ENCODE data around the gene C2orf74. TPM values are rescaled to one million over a fixed set of nuclear protein-coding genes. Genes with fewer than 3 reads are reported as not detected.
"Not testable (repeated sequence)": the region's sequence is repeated elsewhere in the genome, so short reads cannot be mapped to it uniquely, and the experiment has no call there.

Gene C2orf74
- 22.1 and 23.1 TPM in 2 replicates for polyA plus RNA-seq (2014; cell fraction: cytosol; rRNA removed)
- 13.0 and 15.6 TPM in 2 replicates for polyA plus RNA-seq (2014; cell fraction: nucleus; rRNA removed)

DNA sequence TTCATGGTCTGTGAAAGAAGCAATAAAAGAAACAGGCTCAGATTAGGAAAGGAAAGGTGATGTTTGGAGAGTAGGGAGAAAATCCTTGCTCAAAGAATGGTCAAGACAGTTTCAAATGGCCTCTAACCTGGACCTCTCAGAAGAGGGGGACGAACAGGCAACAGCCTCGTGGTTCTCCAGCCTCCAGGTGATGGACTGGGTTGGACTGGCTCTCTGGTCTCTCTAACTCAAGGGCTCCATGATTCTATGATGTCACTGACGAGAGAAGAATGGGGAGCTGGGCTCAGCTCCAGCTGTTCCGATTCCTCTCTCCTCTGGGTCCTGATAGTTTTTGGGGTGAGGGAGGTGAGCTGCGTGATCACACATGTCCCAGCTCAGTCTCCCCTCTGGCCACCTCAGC lies at the start of gene C2orf74:
Gene C2orf74 (plus strand): TSS at position 301 of the 400 bp plus-strand sequence. CDS start 327 bp downstream, outside the sequence.
- no peak for DNase-seq (ENCODE audit: low spot score)

DNA sequence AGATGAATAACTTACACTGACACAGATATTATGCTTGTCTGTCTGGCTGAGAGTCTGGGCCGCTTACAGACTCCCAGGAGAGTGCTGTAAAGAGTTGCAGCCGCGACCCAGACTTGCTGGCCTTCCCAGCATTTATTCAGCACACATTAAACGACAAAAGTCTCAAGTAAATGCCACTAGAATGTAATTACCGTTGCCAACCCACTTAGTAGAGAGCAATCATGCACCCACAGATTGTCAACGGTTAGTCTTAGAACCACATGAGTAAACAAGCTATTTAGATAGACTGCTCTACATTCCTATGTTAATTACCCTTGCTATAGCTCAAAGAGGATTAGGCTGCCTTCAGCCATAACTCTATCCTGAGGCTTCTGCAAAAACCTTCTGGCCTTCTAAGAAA lies 47.8 kb upstream of the C2orf74 start:
- no peak for DNase-seq (ENCODE audit: low spot score)

DNA sequence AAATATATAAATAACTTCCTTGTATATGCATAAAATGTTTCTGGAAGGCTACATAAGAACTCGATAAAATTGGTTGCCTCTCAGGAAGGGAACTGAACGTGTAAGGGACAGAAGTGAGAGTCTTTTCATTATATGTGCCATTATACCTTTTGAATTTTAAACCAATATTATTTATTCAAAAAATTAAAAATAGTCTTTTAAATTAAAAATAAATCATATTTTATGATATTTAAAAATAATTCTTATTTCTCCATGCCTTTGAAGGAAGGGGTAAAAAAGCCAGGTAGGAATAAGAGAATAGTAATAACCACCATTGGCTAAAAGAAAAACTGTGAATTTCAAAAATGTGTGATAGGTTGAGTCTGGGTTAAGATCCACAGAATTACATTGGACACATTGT lies 45.7 kb upstream of the C2orf74 start:
- DNase-seq (ENCODE audit: low spot score): no peak

DNA sequence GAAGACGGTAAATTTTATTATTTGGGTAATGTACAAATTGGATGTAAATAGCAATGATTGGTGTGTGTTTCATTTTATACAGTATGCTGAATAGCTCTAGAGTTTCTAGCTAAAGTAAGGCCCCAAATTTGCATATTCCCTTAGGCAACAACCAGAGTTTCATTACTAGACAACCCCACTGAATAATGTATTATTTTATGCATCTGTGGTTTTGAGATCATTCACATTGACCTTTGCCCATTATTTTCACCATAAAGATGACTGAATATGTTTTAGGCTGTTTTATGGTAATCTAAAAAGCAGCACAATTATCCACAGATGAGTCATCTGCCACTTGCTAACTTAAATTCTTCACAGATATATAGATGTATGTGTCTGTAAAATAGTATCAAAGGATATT lies 44.5 kb upstream of the C2orf74 start:
- no peak for DNase-seq (ENCODE audit: low spot score)

DNA sequence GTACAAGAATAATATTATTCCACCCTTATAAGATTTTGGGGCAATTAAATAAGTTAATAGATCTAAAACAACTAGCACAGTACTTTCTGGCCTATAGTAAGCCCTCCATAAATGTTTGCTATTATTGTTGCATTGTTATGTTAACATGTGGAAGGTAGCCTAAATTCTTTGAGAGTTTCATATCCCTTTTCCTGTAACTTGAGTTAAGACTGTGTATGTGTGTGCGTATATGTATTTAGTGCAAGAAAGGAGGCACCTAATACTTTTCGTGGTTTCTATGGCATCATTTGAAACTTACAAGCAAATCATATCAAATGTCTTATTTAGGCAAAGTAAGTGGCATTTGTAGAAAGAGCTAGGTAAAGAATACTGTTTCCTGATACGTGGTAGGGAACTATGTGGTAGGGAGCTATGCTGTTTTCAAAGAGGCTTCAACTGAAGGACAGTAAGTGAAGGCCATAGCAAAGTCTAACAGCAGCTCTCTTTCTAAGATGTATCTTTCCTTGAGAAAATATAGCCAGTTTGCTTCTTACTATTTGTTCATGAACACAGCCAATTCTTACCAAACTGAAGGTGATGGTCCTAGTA lies 36.8 kb upstream of the C2orf74 start:
- no peak for DNase-seq (ENCODE audit: low spot score)

DNA sequence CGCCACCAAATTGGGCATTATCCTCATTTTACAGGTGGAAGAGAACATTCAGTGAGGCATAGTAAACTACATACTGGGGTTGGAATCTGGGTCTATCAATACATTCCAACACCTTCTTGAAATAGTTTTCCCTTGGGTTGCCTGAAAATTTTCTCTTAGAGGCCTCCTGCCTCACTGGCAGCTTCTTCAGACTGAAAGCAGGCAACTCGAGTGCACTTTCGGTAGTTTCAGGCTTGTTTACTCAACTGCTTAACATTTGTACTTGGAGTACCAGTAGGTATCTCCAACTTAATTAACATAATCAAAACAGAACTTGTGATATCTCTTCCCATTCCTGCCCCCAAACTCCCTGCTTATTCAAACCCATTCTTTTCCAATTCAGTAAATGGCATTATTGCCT lies 36.2 kb upstream of the C2orf74 start:
- no peak for DNase-seq (ENCODE audit: low spot score)

DNA sequence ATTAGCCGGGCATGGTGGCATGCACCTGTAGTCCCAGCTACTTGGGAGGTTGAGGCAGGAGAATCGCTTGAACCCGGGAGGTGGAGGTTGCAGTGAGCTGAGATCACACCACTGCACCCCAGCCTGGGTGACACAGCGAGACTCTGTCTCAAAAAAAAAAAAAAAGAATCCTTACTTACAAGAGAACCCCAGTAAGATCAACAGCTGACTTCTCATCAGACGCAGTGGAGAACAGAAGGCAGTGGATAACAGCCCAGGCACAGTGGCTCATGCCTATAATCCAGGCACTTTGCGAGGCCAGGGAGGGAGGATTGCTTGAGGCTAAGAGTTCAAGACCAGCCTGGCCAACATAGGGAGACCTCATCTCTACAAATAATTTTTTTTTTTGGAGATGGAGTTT lies 33.9 kb upstream of the C2orf74 start:
- DNase-seq (ENCODE audit: low spot score): not testable (repeated sequence)

DNA sequence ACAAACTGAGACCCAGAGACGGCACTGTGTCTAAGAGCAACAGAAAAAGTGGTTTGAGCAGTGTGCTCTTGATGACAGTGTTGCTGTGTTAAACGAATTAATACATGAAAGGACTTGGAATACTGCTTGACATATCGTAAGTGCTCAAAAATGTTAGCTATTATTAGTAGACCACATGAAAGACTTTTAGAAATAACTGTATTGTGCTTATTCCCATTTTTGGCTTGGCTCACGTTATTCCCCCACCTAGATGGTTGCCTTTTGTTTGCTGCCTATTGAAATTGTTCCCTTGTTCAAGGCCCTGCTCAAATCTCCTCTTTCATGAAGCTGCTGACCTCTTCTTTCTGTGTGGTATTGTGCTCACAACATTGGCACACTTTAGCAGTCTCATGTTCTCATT lies 27.8 kb upstream of the C2orf74 start:
- no peak for DNase-seq (ENCODE audit: low spot score)

DNA sequence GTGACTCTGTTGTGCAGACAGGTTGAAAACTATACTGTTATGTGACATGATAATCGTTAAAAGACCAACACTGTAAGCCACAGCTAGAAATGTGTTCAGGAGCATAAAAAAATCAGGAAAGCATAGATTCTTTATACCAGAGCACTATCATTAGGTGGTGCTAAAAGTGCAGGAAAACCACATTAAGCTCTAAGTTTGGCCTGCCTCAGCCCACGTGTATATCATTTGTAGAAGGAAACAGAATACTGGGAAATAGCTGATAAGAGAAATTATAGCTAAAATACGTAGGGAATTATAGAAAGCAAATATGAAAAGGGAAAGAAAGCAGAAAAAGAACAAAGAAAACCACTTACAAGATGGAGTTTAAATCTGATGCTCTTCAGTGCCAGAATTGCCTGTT lies 26.5 kb upstream of the C2orf74 start:
- peak; percentile 34 for DNase-seq (ENCODE audit: low spot score)

DNA sequence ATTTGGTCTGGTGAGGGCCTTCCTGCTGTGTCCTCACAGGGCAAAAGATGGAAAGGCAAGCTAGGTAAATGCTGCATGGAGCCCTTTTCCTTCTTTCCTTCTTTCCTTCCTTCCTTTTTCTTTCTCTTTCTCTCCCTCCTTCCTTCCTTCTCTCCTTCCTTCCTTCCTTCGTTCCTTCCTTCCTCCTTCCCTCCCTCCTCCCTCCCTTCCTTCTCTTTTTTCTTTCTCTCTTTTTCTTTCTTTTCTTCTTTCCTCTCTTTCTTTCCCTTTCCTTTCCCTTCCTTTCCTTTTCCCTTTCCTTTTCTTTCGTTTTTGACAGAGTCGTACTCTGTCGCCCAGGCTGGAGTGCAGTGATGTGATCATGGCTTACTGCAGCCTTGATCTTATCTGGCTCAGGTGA lies 23.1 kb upstream of the C2orf74 start:
- DNase-seq (ENCODE audit: low spot score): no peak

DNA sequence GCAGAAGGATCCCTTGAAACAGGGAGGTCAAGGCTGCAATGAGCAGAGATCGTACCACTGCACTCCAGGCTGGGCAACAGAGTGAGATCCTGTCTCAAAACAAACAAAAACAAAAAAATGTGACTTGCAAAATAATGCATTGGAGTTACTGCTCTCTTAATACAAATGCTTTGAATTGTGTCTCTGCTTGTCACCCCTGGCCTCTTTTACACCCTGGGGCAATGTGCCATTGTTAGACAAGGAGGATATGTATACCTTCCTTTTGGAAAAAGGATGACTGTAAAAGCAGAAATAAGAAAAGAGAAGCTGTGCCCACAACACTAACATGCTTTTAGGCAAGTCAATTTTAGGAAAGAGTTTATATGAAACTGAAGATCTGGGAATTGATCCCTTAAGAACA lies 20.8 kb upstream of the C2orf74 start:
- DNase-seq (ENCODE audit: low spot score): no peak

DNA sequence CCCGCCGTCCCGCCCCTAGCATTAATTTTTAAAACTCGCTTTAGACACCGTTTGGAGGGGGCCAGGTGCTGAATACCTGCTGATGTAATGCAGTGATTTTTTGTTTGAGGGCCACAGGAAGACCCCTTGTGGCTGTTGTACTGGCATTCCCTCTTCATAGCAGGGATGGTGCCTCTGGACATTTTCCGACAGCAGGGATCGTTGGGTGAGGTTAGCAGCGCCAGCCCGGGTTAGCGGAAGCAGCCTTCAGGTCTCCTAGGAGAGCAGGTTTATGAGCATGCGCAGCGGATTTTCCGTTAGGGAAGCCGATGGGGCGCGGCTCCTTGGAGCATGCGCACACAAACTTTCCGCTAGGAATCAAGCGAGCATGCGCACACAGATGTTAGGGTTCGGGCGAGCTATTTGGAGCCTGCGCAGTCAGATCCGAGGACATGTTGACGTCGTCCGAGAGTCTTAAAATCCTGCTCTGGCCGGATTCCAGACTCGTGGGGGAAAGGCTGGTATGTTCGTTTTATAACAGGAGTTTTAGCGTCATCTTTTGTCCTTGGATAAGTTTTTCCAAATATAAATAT lies 17.2 kb upstream of the C2orf74 start:
- DNase-seq (ENCODE audit: low spot score): peak; percentile 98

DNA sequence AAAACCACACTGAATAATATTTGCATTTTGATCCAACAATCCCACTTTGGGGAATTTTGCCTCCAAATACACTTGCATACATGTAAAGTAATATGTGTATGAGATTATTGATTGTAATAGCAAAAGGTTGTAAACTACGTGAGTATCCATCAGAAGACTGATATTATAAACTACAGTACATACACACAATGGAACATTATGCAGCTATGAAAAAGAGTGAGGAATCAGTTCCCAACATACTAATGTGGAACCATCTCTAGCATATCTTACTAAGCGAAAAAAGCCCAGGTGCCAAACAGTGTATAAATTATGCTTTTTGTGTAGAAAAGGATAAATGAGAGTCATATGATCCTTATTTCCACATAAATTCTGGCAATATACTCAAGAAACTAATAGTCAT lies 16.0 kb upstream of the C2orf74 start:
- no peak for DNase-seq (ENCODE audit: low spot score)

DNA sequence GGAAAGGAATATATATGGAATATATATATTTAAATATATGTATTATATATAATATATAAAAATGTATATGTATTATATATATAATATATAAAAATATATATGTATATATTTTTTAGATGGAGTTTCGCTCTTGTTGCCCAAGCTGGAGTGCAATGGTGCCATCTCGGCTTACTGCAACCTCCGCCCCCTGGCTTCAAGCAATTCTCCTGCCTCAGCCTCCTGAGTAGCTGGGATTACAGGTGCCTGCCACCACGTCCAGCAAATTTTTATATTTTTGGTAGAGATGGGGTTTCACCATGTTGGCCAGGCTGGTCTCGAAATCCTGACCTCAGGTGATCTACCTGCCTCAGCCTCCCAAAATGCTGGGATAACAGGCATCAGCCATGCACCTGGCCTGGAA lies 13.9 kb upstream of the C2orf74 start:
- not testable (repeated sequence) for DNase-seq (ENCODE audit: low spot score)

DNA sequence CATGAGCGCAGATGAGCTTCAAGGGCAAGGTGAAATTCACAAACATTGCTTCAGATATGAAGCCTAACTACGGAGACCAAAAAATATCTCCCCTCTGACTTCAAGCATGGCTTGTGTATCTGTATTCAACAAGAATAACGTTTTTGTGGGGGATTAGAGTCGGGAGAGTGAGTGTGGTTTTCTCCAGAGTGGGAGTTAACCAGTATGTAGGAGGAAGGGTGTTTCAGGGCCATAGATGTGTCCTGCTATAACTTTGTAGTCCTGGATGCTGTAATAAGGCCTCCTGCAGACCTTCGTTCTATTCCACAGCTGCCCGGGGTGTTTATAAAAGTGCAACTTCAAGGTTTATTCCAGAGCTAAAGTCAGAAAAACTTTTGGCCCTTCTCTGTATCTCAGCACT lies 12.9 kb upstream of the C2orf74 start:
- DNase-seq (ENCODE audit: low spot score): no peak

DNA sequence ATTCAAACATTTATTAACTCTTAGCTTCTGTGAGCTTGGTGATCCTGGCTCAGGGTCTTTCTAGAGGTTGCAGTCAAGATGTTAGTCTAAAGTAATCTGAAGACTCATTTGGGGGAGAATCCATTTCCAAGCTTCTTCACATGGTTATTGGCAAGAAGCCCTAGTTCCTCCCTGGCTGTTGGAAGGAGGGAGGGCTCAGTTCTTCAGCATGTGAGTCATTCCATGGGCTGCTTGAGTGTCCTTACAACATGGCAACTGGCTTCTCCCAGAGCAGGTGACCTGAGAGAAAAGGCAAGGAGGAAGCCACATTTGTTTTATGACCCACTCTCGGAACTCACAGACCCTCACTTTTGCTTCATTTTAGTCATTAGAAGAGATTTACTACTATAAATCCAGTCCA lies 10.6 kb upstream of the C2orf74 start:
- no peak for DNase-seq (ENCODE audit: low spot score)

DNA sequence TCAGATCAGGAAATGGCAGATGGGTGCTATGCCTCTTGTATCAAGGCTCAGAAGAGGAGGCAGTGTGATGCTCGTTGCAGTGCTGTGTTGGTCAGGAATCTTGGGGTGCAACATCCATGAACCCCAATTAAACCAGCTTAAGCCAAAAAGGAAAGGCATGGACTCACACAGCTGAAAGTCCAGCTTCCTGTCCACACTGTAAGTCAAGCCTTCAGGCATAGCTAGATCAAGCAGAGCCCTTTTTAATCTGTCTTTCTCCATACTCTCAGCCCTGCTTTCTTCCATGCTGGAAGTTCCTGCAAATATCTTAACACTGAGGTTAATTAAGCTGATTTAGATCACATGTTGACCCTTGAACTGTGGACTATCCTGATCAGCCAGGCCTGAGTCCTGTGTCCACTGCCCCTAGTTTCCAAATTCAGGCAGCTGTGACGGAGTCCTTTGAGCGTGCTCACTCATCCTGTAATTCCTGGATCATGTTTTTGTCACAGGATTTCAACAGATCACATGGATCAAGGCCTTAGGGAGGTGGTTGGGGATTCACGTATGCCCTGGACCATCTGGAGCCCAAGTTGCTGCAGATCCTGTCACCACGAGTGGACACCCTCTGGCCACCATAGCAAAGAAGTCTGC lies 4.5 kb upstream of the C2orf74 start:
- DNase-seq (ENCODE audit: low spot score): no peak

DNA sequence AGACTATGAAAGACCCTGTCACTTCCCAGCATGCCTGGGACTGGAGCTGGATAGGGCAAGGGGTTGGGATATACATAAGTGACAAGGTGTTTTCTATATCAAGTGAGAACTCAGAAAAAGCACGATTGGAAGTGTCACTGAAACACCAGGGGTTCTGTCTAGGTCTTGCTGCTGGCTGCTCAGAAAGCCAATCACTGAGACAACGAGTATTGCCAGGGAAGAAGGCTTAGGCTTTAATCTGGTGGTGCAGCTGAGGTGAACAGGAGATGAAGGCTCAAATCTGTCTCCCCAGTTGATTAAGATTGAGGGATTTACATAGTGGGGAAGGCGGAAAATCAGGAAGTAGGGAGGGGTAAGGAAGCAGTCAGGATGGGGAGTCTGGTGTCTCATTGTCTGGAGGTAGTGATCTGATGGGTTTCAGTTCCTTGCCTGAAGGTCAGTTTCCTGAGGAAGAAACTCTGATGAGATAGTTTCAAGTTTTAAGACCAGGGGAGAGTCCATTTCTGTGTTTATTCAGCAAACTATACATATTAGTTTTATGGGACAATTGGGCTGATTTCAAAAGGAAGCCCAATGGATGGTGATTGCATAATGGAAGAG lies 3.5 kb upstream of the C2orf74 start:
- DNase-seq (ENCODE audit: low spot score): no peak

DNA sequence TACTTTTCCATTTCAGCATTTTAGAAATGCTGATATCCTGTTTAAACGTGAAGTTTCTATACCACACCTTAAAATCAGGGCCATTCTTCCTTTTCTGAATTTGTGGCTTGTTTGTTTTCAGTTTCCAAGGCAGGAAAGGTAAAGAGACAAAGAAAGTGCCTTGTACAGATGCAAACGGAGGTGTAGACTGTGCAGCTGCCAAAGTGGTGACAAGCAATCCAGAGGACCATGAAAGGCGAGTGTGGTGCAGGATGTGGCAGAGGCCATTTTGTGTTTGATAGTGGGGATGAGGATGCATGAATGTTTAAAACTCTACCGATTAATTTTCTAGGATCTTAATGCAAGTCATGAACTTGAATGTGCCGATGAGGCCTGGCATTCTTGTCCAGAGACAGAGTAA lies 733 bp downstream of the C2orf74 start:
- DNase-seq (ENCODE audit: low spot score): no peak

DNA sequence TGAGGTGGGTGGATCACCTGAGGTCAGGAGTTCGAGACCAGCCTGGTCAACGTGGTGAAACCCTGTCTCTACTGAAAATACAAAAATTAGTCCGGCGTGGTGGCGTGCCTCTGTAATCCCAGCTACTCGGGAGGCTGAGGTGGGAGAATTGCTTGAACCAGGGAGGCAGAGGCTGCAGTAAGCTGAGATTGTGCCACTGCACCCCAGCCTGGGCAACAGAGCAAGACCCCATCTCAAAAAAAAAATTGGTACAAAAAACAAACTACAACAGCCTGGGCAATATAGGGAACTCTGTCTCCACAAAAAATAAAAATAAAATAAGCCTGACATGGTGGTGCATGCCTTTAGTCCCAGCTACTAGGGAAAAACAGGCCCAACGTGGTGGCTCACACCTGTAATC lies 3.1 kb downstream of the C2orf74 start:
- not testable (repeated sequence) for DNase-seq (ENCODE audit: low spot score)

DNA sequence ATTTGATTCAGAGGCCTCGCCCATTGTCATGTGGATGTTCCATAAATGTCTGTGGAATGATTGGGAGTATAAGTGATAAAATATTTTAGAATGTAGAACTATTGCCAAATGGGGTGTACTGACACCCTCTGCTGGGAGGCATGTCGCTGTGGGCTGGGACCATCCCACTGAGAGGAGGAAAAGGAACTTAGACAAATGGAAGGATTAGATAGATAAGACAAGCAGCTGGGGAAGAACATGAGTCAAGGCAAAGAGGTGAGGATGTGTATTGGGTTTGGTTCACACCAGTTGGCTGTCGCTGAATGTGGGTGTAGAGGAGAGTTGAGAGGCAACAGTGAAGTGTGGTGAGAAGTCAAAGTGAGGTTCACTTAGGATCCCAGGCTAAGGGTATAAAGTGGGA lies 4.0 kb downstream of the C2orf74 start:
- no peak for DNase-seq (ENCODE audit: low spot score)

DNA sequence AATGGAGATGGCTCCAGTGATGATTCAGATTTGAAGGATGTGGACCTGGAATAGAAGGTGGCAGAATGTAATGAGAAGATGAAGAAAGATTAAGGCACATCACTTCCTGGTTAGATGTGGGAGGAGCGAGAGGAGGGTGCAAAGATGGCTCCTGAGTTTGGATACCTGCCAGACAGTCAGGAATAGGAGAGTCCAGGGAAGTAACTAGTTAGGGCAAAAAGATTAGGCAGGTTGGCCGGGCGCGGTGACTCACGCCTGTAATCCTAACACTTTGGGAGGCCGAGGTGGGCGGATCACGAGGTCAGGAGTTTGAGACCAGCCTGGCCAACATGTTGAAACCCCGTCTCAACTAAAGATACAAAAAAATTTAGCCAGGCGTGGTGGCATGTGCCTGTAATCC lies 5.6 kb downstream of the C2orf74 start:
- DNase-seq (ENCODE audit: low spot score): no peak

DNA sequence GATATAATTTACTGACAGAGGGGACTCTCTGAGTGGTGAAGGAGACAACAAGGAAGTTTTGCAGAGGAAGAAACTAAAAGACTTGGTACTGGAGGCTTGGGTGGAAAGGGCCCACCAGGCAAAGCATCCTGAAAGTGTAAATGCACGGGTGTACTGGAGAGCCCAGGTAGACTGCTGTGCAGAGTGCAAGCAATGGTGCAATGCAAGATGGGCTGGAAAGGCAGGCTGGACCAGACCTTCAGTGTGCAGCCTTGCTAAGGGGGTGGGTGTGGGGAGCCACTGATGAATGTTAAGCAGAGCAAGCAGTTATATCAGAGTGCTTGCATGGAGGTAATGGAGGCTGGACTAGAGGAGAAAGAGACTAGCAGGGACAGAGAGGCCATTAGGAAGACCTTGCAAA lies 10.7 kb downstream of the C2orf74 start:
- DNase-seq (ENCODE audit: low spot score): no peak
